ELR (cell line): Measurements from ENCODE around the gene CROCC2.

Experiments
- DNase-seq: peaks from one replicate; pipeline ENCODE4 v3.0.0-alpha.2; 2015; ENCODE audit warnings: low read depth

CROCC2 gene

DNA sequence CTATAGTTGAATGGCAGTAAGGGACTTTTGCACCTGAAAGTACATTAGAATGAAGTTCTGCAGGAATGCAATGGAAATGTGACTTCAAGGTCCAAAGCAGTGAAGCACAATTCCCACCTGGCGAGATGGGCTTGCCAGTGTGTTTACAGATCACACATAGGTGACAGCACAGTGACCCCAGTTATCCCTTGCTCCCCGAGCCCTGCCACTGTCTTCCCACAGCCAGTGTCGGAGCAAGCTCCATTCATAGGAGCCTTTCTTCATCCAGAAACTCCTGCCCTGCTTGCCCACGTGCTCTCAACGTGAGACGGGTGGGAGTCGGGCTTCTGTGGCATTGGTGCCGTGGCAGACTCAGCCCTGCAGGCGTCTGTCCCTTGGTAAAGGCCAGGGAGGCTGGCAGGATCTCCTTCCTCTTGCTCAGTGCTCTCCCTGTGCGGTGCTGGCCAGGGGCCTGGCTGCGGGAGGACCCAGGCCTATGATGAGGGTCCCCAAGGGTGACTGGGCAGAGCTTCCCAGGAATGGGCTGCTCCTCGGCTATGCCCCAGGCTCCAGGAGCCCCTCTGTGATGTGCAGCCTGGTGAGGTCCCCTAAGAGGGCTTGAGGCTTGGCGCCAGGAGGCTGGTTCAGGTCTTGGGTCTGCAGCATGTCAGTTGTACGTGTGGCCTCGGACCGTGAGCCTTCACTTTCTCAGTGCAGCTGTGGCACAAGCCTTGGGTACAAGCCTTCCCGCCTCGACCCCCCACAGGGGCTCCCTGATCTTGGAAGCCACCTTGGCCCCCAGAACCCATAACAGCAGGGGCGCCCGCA is 132.4 kb downstream of the CROCC2 start:
- DNase-seq, result no peak

DNA sequence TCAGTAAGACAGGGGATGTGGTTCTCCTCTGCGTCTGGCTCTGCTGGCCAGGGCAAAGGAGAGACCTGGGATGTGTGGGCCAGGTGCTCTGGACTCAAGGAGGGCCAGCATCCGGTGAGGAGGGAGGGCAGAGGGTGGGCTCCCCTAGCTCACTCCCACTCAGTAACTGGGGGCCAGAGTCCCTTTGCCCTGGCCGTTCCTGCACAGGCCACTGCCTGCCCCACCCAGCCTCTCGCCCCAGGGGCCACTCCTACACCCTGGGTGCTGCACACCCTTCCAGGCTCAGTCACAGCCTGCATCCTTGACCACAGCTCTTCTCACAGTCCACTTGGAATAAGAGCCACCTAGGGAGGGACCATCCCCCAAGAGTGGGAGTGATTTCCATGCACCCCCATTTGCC is 133.3 kb downstream of the CROCC2 start:
- DNase-seq, result no peak

DNA sequence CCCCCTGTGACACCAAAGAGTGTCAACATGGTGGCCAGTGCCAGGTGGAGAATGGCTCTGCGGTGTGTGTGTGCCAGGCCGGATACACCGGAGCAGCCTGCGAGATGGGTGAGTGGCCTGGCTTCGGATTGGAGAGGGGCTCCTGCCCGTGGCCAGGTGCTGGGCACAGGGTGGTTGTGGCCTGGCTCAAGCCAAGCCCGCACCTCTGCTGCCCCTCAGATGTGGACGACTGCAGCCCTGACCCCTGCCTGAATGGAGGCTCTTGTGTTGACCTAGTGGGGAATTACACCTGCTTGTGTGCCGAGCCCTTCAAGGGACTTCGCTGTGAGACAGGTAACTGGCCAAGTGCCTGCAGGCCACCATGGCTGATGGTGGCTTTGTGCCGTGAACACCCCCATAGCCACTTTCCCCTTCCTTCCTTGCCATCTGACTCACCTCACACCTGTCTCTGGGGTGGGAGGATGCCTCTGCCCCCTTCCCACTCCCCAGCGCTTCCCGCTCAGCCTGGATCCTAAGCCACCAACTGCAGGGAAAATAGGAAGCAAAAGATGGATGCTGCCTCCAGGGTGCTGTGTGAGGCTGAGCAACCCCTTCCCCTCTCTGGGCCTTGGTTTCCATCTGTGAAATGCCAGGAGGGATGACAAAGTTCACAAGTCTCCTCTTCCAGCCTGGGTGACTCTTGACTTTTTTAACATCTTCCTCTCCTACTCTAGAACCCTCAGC is 134.1 kb downstream of the CROCC2 start:
- DNase-seq, result no peak

DNA sequence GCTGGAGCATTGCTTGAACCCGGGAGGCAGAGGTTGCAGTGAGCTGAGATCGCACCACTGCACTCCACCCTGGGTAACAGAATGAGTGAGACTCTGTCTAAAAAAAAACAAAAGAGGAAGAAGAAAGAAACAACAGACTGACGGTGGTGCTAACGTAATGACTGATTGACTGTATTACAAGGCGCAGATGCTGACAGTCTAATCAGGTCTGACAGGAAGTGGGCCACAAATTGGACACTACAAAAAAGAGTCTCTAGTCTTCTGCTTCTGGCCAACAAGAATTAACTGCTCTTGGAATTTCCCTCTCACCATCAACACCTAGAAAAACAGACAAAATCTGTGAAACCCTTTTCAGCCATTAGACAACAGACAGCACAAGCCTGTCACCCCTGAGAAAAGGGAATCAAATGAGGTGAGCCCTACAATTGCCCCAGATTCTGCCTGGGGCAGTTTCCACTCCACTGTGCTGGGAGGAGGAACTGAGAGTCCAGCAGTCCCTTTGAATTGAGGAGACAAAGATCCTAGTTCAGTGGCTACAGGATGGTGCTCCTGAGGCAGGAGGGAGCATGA is 135.5 kb downstream of the CROCC2 start:
- no peak for DNase-seq
